ENCODE measurements around the gene TACR3. TPM values are rescaled to one million over a fixed set of nuclear protein-coding genes. Genes with fewer than 3 reads are reported as not detected.
A peak's percentile ranks its signal among the peaks of the same experiment; 100 is the strongest.

TACR3 gene
- total RNA-seq (2012; rRNA removed): not detected in 2 replicates
- not detected in 2 replicates for polyA plus RNA-seq (2012; rRNA removed)
- polyA plus RNA-seq (2012; cell fraction: cytosol; rRNA removed): not detected in 2 replicates
- polyA plus RNA-seq (2012; cell fraction: nucleus; rRNA removed; ENCODE audit: low replicate concordance): not detected in 2 replicates
- percentile 1 among the genes with signal in this experiment for Bru-seq, nascent RNA
- BruChase-seq, experiment 1, labeled RNA remaining after a 6-hour chase: percentile 1 among the genes with signal in this experiment
- BruChase-seq, experiment 2, labeled RNA remaining after a 2-hour chase: percentile 1 among the genes with signal in this experiment
- long read RNA-seq: 0 reads

DNA sequence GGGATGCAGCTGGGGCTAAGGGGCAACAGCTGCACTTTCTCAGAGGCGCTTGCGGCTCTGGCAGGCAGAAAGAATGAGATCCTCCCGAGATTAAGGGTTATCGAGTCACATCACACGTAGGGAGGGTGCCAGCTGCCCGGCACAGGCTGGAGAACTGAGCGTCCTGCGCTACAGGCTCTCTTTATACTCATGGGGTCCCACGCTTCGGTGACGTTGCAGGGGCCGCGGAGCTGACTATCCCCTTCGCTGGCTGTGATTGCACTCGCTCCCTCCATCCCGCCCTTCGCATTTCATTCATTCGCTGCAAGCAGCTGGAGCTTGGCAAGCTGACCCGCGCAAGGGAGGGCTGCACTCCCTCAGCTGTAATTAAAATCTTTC is at the start of gene TACR3:
Gene TACR3, minus strand, starts transcription at position 156 of the 378 bp plus-strand sequence. CDS start 310 bp downstream, outside the sequence.
- Histone ChIP-seq H3K9ac (ENCODE audit: low read depth, low read length) (no peak within 1 kb of the TSS), H2BK5ac (ENCODE audit: low read depth, low read length, poor library complexity, severe bottlenecking) (no peak within 1 kb of the TSS), H2AK5ac (ENCODE audit: low read depth, low read length) (no peak within 1 kb of the TSS), H4K20me1 (ENCODE audit: insufficient read depth, low read length) (no peaks in the 10 kb centered on the region), H3K23ac (ENCODE audit: low read depth, low read length) (no peak within 1 kb of the TSS), H3K4me3 (ENCODE audit: insufficient read depth, low read depth, low read length) (no peak within 1 kb of the TSS), H3K9me3 (ENCODE audit: control insufficient read depth, insufficient read depth, low read length) (peaks cover 12% of the 10 kb centered on the region; the same call in 1 of the 2 replicates), H3K79me1 (ENCODE audit: low read depth in 1 of 2, low read length in 2 of 2) (no peaks in the 10 kb centered on the region), H3K14ac (replicated peaks; ENCODE audit: low read depth, low read length) (no peak within 1 kb of the TSS), H2BK15ac (ENCODE audit: low read depth, low read length) (no peak within 1 kb of the TSS), H2BK120ac (ENCODE audit: low read depth, low read length) (no peak within 1 kb of the TSS), H3K4me2 (ENCODE audit: low read depth, low read length) (no peak within 1 kb of the TSS), H4K5ac (ENCODE audit: low read depth, low read length) (no peak within 1 kb of the TSS), H3K4me1 (ENCODE audit: control insufficient read depth, insufficient read depth, low read length) (no peaks in the 10 kb centered on the region), H3K18ac (ENCODE audit: low read depth, low read length) (no peak within 1 kb of the TSS), H3K36me3 (ENCODE audit: control insufficient read depth, insufficient read depth, low read length) (no peaks in the 10 kb centered on the region), H2AFZ (replicated peaks; ENCODE audit: low read length, poor library complexity) (peak within 1 kb of the TSS; percentile 32), H4K91ac (ENCODE audit: insufficient read depth, low read depth, low read length) (no peak within 1 kb of the TSS), H3K9me1 (ENCODE audit: insufficient read depth, low read length) (no peaks in the 10 kb centered on the region), H3K4ac (ENCODE audit: low read depth, low read length) (no peak within 1 kb of the TSS), H2AK9ac (replicated peaks; ENCODE audit: low read depth, low read length, poor library complexity) (no peak within 1 kb of the TSS), H3K56ac (ENCODE audit: extremely low read depth, insufficient read depth, low read length) (no peak within 1 kb of the TSS), H3K27me3 (ENCODE audit: control insufficient read depth, insufficient read depth, low read length) (no peaks in the 10 kb centered on the region), H2BK20ac (ENCODE audit: low read depth, low read length) (no peak within 1 kb of the TSS), H3K27ac (ENCODE audit: insufficient read depth, low read length) (no peak within 1 kb of the TSS), H4K8ac (ENCODE audit: low read depth in 2 of 2, low read length in 2 of 2) (no peak within 1 kb of the TSS)
- in situ Hi-C loops (cut with MboI; ENCODE audit: low sequenced_read_pairs) (no loop called here), dilution Hi-C loops (cut with HindIII; ENCODE audit: low sequenced_read_pairs, unreplicated experiment) (no loop called here), intact Hi-C loops (cut with micrococcal nuclease) (no loop called here)
- 0% methylated on average over 4 of the region's 20 CpGs; no CpG with 5 or more reads in 1 of the 2 experiments for whole genome bisulfite sequencing, 2 experiments (ENCODE audit: extremely low coverage in 2 of 2, insufficient read length in 1 of 2)
- ATAC-seq (ENCODE audit: low read depth): no peak
- ChIA-PET CTCF (no interaction called here), POLR2A (ENCODE audit: unreplicated experiment) (no interaction called here)
- BruUV-seq (replicated peaks): no TSS peak
- no peak for TF ChIP-seq CTCF (conservative IDR thresholded peaks at IDR 0.05; ENCODE audit: low read depth, low read length)
- no peak for TF ChIP-seq MXI1 (IDR thresholded peaks at IDR 0.05; ENCODE audit: borderline replicate concordance, low read depth, low read length)
- no peak for TF ChIP-seq CHD1 (IDR thresholded peaks at IDR 0.05; ENCODE audit: low read depth, low read length)
- no peak for TF ChIP-seq SMC3 (IDR thresholded peaks at IDR 0.05; ENCODE audit: low read depth, low read length)
- TF ChIP-seq RCOR1 (IDR thresholded peaks at IDR 0.05; ENCODE audit: insufficient replicate concordance, low read length): no peak
- TF ChIP-seq MAFK (IDR thresholded peaks at IDR 0.05; ENCODE audit: low read depth, low read length): no peak
- TF ChIP-seq NFE2L2 (IDR thresholded peaks at IDR 0.05; ENCODE audit: low read depth, low read length): no peak
- no peak for TF ChIP-seq RFX5 (IDR thresholded peaks at IDR 0.05; ENCODE audit: low read depth, low read length)
- DNase-seq: no peak

All from IMR-90 (cell line).